Uterus (tissue), 2 donors: ENCODE measurements around the gene NCLN.

Experiments used
- POLR2A ChIP-seq, 2 donors: fragments of 450-650 bp; IDR thresholded peaks; one replicate each; pipeline ENCODE4 v1.6.1; 2016; ENCODE audit warnings: antibody characterized with exemption in 2 of 2, mild to moderate bottlenecking in 1 of 2, moderate library complexity in 1 of 2
- TF ChIP-seq, protein P1 (sequence below), 4 experiments: fragments of 200-600 bp in 2 of 4; fragments of 450-650 bp in 2 of 4; sonication (generic) in 2 of 4; IDR thresholded peaks; one replicate each; pipeline ENCODE4 v1.5.1; 2016 to 2019; ENCODE audit warnings: antibody characterized with exemption in 4 of 4, mild to moderate bottlenecking in 2 of 4, moderate library complexity in 1 of 4

DNA sequence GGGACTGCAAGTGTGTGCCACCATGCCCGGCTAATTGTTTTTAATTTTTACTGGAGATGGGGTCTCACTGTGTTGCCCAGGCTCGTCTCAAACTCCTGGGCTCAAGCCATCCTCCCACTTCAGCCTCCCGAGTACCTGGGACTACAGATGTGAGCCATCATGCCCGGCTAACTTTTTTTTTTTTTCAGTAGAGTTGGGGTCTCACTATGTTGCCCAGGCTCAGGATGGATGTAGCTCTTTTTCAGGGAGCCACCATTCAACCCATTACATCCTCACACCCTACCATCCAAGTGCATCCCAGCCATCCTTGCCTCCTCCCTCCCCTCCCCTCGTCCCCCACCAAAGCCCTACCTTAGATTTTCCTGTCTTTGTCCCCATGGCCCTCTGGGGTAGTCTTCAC lies 53.6 kb downstream of the NCLN start:
- TF ChIP-seq POLR2A (IDR thresholded peaks at IDR 0.05) = no peak
- TF ChIP-seq, protein P1, sequence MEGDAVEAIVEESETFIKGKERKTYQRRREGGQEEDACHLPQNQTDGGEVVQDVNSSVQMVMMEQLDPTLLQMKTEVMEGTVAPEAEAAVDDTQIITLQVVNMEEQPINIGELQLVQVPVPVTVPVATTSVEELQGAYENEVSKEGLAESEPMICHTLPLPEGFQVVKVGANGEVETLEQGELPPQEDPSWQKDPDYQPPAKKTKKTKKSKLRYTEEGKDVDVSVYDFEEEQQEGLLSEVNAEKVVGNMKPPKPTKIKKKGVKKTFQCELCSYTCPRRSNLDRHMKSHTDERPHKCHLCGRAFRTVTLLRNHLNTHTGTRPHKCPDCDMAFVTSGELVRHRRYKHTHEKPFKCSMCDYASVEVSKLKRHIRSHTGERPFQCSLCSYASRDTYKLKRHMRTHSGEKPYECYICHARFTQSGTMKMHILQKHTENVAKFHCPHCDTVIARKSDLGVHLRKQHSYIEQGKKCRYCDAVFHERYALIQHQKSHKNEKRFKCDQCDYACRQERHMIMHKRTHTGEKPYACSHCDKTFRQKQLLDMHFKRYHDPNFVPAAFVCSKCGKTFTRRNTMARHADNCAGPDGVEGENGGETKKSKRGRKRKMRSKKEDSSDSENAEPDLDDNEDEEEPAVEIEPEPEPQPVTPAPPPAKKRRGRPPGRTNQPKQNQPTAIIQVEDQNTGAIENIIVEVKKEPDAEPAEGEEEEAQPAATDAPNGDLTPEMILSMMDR (IDR thresholded peaks at IDR 0.05) = no peak
